ENCODE results near the gene HSPBP1. TPM values are rescaled to one million over a fixed set of nuclear protein-coding genes. Genes with fewer than 3 reads are reported as not detected.

HSPBP1 gene
- total RNA-seq, 1 experiment from 2014 or later: 63.0 TPM

- no peak for ATAC-seq
- H3K4me1 ChIP-seq (ENCODE audit: control insufficient read depth in 1 of 2, insufficient read depth in 2 of 2, low read length in 2 of 2): peaks cover 5 to 19% of the 10 kb centered on the region in 2 experiments; a peak in 3 of 4 replicates
- ChIA-PET CTCF (no interaction called here), RAD21 (ENCODE audit: low non-redundant PET in 1 of 2, low total read pairs in 2 of 2, uncharacterized antibody in 2 of 2, unreplicated experiment in 2 of 2) (no interaction called here), POLR2A (no interaction called here)
- H3K9me2 ChIP-seq (ENCODE audit: insufficient read depth): no peaks in the 10 kb centered on the region
- BruUV-seq (replicated peaks): no TSS peak
- H3K27ac ChIP-seq (ENCODE audit: low read depth, low read length): no peak within 1 kb of the TSS
- intact Hi-C loops (cut with micrococcal nuclease): no loop called here
- no peaks in the 10 kb centered on the region for H3K27me3 ChIP-seq (ENCODE audit: insufficient read depth, low read length)
- TF ChIP-seq YY1 (IDR thresholded peaks at IDR 0.05; ENCODE audit: extremely low read depth, insufficient replicate concordance, low read depth, low read length) (no peak), ATF3 (IDR thresholded peaks at IDR 0.05) (no peak), ZNF274 (IDR thresholded peaks at IDR 0.05; ENCODE audit: low read depth, low read length) (no peak), ZFX (IDR thresholded peaks at IDR 0.05) (no peak), EGR1 (IDR thresholded peaks at IDR 0.05; ENCODE audit: low read depth) (no peak), REST (IDR thresholded peaks at IDR 0.05; ENCODE audit: low read depth) (no peak), EZH2 (IDR thresholded peaks at IDR 0.05) (no peak), SP1 (IDR thresholded peaks at IDR 0.05; ENCODE audit: low read depth) (no peak), ELF1 (IDR thresholded peaks at IDR 0.05; ENCODE audit: borderline replicate concordance, low read depth) (no peak), CBX3 (IDR thresholded peaks at IDR 0.05; ENCODE audit: low read depth) (no peak), EZH2phosphoT487 (IDR thresholded peaks at IDR 0.05; ENCODE audit: borderline replicate concordance) (no peak), ZBTB33 (IDR thresholded peaks at IDR 0.05; ENCODE audit: extremely low read depth, insufficient replicate concordance, low read length) (no peak), MAX (IDR thresholded peaks at IDR 0.05) (no peak), JUND (IDR thresholded peaks at IDR 0.05) (no peak)
- H2AFZ ChIP-seq (ENCODE audit: low read depth, low read length, poor library complexity, severe bottlenecking): no peak within 1 kb of the TSS
- H3K9me3 ChIP-seq (ENCODE audit: control insufficient read depth in 1 of 2, insufficient read depth in 1 of 2, low read depth in 1 of 2, low read length in 2 of 2): no peaks in the 10 kb centered on the region
- no peak within 1 kb of the TSS for H3K9ac ChIP-seq (ENCODE audit: low read length)
- no peak within 1 kb of the TSS for H3K4me2 ChIP-seq (ENCODE audit: low read length)
- DNase-seq (ENCODE audit: low read depth, low spot score): no peak
- H3K4me3 ChIP-seq (replicated peaks in 1 of 2; ENCODE audit: low read depth in 1 of 2, low read length in 2 of 2): no peak within 1 kb of the TSS
- H3K79me2 ChIP-seq (ENCODE audit: insufficient read depth, low read length): no peaks in the 10 kb centered on the region
- H4K20me1 ChIP-seq (ENCODE audit: insufficient read depth): no peaks in the 10 kb centered on the region
- no peaks in the 10 kb centered on the region for H3K36me3 ChIP-seq (ENCODE audit: control insufficient read depth in 1 of 2, insufficient read depth in 2 of 2, low read length in 2 of 2)
These were observed 45.3 kb upstream of the HSPBP1 start, which contains the start of gene TMEM150B for GRCh38 chr19:55325172-55325571. TSS of gene TMEM150B (minus strand) at chr19:55325341. CDS start at chr19:55321036, 4,305 bp downstream.
